HT1080 (cell line): ENCODE data around the gene RBM22. TPM values are rescaled to one million over a fixed set of nuclear protein-coding genes. Genes with fewer than 3 reads are reported as not detected.

Source experiments
- DNase-seq: peaks from one replicate; pipeline ENCODE4 v3.0.0-alpha.2; 2015; ENCODE audit warnings: low read depth
- total RNA-seq: library from RNA; depleted of rRNA; stranded (reverse); fragments of >200 nt; shearing (Covaris generic); gene quantifications from 2 replicates; pipeline ENCODE4 v1.2.3, GENCODE V29; 2014

Gene RBM22
- total RNA-seq, 1 experiment from 2014 or later, result 48.1 TPM

- DNase-seq, result no peak
Measured at GRCh38 chr5:150672884-150673275, 28.0 kb downstream of the RBM22 start.

GRCh38 chr5:150672237-150672883 is 28.5 kb downstream of the RBM22 start:
- DNase-seq, result no peak

- DNase-seq, result no peak
Measured at GRCh38 chr5:150671509-150672236, 29.2 kb downstream of the RBM22 start.

GRCh38 chr5:150670948-150671310 is 29.9 kb downstream of the RBM22 start:
- DNase-seq, result no peak

- no peak for DNase-seq
Measured at GRCh38 chr5:150670275-150670947, 30.5 kb downstream of the RBM22 start.

- DNase-seq, result peak; percentile 78
Measured at GRCh38 chr5:150665044-150665443, 35.8 kb downstream of the RBM22 start.

DNA sequence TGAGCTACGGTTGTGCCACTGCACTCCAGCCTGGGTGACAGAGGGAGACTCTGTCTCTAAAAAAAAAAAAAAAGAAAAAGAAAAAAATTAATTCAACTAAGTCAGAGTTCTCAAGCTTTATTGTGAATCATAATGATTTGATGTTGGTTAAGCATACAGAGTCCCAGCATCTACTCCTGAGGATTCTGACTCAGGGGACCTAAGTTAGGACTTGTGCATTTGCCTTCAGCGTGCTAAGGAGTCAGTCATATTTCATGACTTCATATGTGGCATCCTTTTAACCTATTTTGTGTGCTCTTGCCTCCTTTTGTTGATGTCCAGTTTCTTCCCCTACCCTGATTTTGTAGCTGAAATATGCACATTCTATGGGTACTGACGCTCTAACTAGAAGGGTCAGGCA is 36.9 kb downstream of the RBM22 start:
- DNase-seq, result no peak

- no peak for DNase-seq
Measured at GRCh38 chr5:150662731-150663516, 37.9 kb downstream of the RBM22 start.

- no peak for DNase-seq
Measured at GRCh38 chr5:150661821-150662596, 38.9 kb downstream of the RBM22 start.

DNA sequence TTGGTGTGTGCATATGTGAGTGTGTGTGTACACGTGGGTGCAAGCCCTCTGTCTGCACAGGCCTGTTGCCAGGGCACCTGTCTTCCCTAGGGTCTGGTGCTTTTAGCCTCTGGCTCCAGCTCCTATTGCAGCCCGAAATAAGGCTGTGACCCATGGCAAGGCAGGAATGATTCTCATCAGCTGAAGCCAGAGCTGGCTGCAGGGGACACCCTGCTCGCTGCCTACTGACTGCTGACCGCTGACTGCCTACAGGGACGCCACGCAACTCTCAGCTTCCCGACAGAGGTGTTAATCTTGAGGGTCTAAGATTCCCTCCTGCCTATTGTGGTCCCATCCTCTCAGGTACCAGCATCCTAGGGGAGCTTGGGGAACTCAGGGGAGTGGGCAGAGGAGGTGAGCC is 39.8 kb downstream of the RBM22 start, which contains the start of gene MYOZ3:
MYOZ3 (plus strand) TSS at position 166 of the 400 bp plus-strand sequence. CDS start 1,691 bp downstream, outside the sequence.
- DNase-seq, result no peak

- no peak for DNase-seq
Measured at GRCh38 chr5:150660108-150660831, 40.6 kb downstream of the RBM22 start.

- no peak for DNase-seq
Measured at GRCh38 chr5:150659360-150660107, 41.3 kb downstream of the RBM22 start.

GRCh38 chr5:150658699-150659265 is 42.1 kb downstream of the RBM22 start:
- no peak for DNase-seq

DNA sequence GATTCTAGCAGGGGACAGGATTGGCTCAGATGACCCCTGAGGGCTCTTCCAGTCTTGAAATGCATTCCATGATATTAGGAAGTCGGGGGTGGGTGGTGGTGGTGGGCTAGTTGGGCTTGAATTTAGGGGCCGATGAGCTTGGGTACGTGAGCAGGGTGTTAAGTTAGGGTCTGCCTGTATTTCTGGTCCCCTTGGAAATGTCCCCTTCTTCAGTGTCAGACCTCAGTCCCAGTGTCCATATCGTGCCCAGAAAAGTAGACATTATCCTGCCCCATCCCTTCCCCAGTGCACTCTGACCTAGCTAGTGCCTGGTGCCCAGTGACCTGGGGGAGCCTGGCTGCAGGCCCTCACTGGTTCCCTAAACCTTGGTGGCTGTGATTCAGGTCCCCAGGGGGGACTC is 42.7 kb downstream of the RBM22 start:
- no peak for DNase-seq

DNA sequence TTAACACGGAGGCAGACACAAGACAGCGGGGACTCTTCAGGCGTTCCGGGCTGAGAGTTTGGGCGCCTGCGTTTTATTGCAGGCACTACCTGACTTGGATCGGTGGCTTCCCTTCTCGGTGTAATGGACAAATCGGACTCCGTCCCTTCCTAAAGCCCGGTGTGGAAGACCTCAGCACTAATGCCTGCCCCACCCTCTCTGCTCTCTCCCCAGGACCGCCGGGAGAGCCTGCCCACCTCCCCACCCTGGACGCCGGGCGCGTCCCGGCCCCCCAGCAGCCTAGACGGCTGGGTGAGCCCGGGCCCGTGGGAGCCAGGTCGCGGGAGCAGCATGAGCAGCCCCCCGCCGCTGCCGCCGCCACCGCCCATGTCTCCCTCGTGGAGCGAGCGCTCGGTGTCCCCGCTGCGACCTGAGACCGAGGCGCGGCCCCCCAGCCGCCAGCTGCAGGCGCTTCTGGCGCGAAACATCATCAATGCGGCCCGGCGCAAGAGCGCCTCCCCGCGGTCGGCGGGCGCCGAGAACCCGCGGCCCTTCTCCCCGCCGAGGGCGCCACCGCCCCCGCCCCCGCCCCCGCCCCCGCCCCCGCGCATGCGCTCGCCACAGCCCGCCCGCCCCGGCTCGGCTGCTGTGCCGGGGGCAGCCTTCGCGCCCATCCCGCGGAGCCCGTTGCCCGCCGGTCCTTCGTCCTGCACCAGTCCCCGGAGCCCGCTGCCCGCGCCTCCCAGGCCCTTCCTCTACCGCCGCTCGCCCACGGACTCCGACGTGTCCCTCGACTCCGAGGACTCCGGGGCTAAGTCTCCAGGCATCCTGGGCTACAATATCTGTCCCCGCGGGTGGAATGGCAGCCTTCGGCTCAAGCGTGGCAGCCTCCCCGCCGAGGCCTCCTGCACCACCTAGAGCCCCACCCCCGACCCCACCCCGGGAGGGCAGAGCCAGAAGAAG is 44.4 kb downstream of the RBM22 start:
- no peak for DNase-seq

- DNase-seq, result no peak
Measured at GRCh38 chr5:150655221-150655620, 45.6 kb downstream of the RBM22 start.

GRCh38 chr5:150653762-150654556 is 46.9 kb downstream of the RBM22 start:
- no peak for DNase-seq
